ENCODE measurements around the gene FAM20B.

FAM20B gene

GRCh38 chr1:179015396-179015795, 10.3 kb upstream of the FAM20B start:
- no peak for TF ChIP-seq CTCF (conservative IDR thresholded peaks at IDR 0.05)
- H3K27ac ChIP-seq: no peak overlapping the region

- H3K27ac ChIP-seq: no peak overlapping the region
- TF ChIP-seq CTCF (conservative IDR thresholded peaks at IDR 0.05): no peak
Measured at GRCh38 chr1:179016706-179017382, 8.8 kb upstream of the FAM20B start.

- no peak overlapping the region for H3K27ac ChIP-seq
- no peak for TF ChIP-seq CTCF (conservative IDR thresholded peaks at IDR 0.05)
Measured at GRCh38 chr1:179017383-179018326, 8.0 kb upstream of the FAM20B start.

- TF ChIP-seq CTCF (conservative IDR thresholded peaks at IDR 0.05): no peak
- H3K27ac ChIP-seq: peak overlapping the region; percentile 36; the same call in 1 of the 2 replicates
Measured at GRCh38 chr1:179021873-179022272, 3.8 kb upstream of the FAM20B start.

GRCh38 chr1:179023946-179024650, 1.6 kb upstream of the FAM20B start:
- no peak for TF ChIP-seq CTCF (conservative IDR thresholded peaks at IDR 0.05)
- H3K27ac ChIP-seq: no peak overlapping the region

GRCh38 chr1:179025975-179026812, 500 bp downstream of the FAM20B start:
- H3K27ac ChIP-seq: peak overlapping the region; percentile 98
- TF ChIP-seq CTCF (conservative IDR thresholded peaks at IDR 0.05): no peak
